Body of pancreas (tissue), 4 donors: Measurements from ENCODE around the gene CORO7.

Experiments
- POLR2A ChIP-seq, 3 donors: fragments of 450-650 bp; IDR thresholded peaks; one replicate each; pipeline ENCODE4 v1.6.1; 2016; ENCODE audit warnings: antibody characterized with exemption in 3 of 3, mild to moderate bottlenecking in 2 of 3
- TF ChIP-seq, protein P1 (sequence below), 7 experiments: fragments of 450-650 bp in 4 of 7; fragments of 200-600 bp in 3 of 7; sonication (generic) in 3 of 7; IDR thresholded peaks; one replicate each; pipeline ENCODE4 v1.5.1; 2016 to 2019; ENCODE audit warnings: antibody characterized with exemption in 7 of 7

DNA sequence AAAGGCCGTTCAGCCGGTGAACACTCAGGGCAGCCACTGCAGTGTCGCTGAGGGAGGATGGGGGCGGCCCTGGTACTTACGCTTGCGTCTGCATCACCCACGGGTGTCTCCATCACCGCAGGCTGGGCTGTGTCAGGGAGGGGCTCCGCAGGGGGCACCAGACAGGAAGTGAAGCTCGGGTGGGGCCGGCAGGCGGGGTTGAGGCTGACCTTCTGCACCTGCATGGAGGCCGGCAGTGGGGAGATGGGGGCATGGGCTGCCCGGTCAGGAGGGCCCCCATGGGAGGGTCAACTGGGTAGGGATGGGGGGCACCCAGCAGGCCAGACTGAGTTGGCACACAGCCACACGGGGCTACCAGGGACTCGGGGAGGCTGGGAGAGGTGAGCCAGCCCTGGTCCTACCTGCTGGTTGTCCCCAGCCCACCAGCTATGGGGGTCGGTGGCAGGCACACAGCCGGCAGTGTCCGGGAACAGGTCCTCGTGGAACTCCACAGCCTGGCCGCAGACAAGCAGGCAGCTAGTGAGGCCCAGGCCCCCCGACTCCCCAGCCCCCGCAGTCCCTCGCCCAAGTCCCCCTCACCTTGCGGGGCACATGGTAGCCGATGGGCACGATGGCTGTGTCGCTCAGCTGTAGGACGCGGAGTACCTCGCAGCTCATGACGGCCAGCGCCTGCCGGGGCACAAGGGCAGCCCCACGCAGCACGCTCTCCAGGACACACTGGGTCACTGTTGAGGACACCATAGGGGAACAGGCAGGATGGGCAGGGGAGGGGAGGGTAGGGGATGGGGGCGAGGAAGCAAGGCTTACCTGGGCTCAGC is 52.0 kb downstream of the CORO7 start:
- TF ChIP-seq, protein P1, sequence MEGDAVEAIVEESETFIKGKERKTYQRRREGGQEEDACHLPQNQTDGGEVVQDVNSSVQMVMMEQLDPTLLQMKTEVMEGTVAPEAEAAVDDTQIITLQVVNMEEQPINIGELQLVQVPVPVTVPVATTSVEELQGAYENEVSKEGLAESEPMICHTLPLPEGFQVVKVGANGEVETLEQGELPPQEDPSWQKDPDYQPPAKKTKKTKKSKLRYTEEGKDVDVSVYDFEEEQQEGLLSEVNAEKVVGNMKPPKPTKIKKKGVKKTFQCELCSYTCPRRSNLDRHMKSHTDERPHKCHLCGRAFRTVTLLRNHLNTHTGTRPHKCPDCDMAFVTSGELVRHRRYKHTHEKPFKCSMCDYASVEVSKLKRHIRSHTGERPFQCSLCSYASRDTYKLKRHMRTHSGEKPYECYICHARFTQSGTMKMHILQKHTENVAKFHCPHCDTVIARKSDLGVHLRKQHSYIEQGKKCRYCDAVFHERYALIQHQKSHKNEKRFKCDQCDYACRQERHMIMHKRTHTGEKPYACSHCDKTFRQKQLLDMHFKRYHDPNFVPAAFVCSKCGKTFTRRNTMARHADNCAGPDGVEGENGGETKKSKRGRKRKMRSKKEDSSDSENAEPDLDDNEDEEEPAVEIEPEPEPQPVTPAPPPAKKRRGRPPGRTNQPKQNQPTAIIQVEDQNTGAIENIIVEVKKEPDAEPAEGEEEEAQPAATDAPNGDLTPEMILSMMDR (IDR thresholded peaks at IDR 0.05): no peak
- TF ChIP-seq POLR2A (IDR thresholded peaks at IDR 0.05): no peak
